GM19240 (cell line): ENCODE data around the gene NPAS3.

ENCODE experiments used
- DNase-seq: peaks from one replicate; pipeline ENCODE4 v3.0.0; 2011; ENCODE audit warnings: low spot score; ENCODE audit not compliant: insufficient read length

The NPAS3 gene

GRCh38 chr14:32938719-32939253, at the start of gene NPAS3:
Gene NPAS3 (plus strand): TSS chr14:32938879.
- DNase-seq: no peak

GRCh38 chr14:32896979-32897697, 41.5 kb upstream of the NPAS3 start:
- no peak for DNase-seq

GRCh38 chr14:32897698-32898064, 41.0 kb upstream of the NPAS3 start:
- DNase-seq: no peak

GRCh38 chr14:32898876-32899275, 39.8 kb upstream of the NPAS3 start:
- DNase-seq: no peak

GRCh38 chr14:32900547-32900946, 38.1 kb upstream of the NPAS3 start:
- DNase-seq: no peak

GRCh38 chr14:32905013-32905412, 33.7 kb upstream of the NPAS3 start:
- no peak for DNase-seq

- no peak for DNase-seq
Measured at GRCh38 chr14:32906672-32907071, 32.0 kb upstream of the NPAS3 start.

GRCh38 chr14:32908196-32909084, 30.2 kb upstream of the NPAS3 start:
- no peak for DNase-seq

- no peak for DNase-seq
Measured at GRCh38 chr14:32913725-32914124, 25.0 kb upstream of the NPAS3 start.

- no peak for DNase-seq
Measured at GRCh38 chr14:32914391-32914790, 24.3 kb upstream of the NPAS3 start.

- no peak for DNase-seq
Measured at GRCh38 chr14:32920696-32921276, 17.9 kb upstream of the NPAS3 start.

GRCh38 chr14:32925439-32925838, 13.2 kb upstream of the NPAS3 start:
- DNase-seq: no peak

GRCh38 chr14:32932302-32932913, 6.3 kb upstream of the NPAS3 start:
- no peak for DNase-seq

GRCh38 chr14:32932914-32933628, 5.6 kb upstream of the NPAS3 start:
- no peak for DNase-seq

- DNase-seq: no peak
Measured at GRCh38 chr14:32933629-32934072, 5.0 kb upstream of the NPAS3 start.

- no peak for DNase-seq
Measured at GRCh38 chr14:32934073-32934880, 4.4 kb upstream of the NPAS3 start.

- no peak for DNase-seq
Measured at GRCh38 chr14:32934881-32935633, 3.6 kb upstream of the NPAS3 start.

GRCh38 chr14:32939254-32940065, 781 bp downstream of the NPAS3 start:
- DNase-seq: no peak
